ENCODE results near the gene MBD6. TPM values are rescaled to one million over a fixed set of nuclear protein-coding genes. Genes with fewer than 3 reads are reported as not detected.
"Not testable (repeated sequence)": the region's sequence is repeated elsewhere in the genome, so short reads cannot be mapped to it uniquely, and the experiment has no call there.

The MBD6 gene
- polyA plus RNA-seq, 3 donors: 52.7 to 108 (median 65.9) TPM

- no peak for DNase-seq (ENCODE audit: extremely low read depth in 1 of 11, low read depth in 9 of 11, low spot score in 4 of 11)
Observed at GRCh38 chr12:57554453-57554852, 31.8 kb downstream of the MBD6 start.

GRCh38 chr12:57554897-57555296, 32.3 kb downstream of the MBD6 start:
- no peak for DNase-seq (ENCODE audit: extremely low read depth in 1 of 11, low read depth in 9 of 11, low spot score in 4 of 11)

- no peak for DNase-seq (ENCODE audit: extremely low read depth in 1 of 11, low read depth in 9 of 11, low spot score in 4 of 11)
Observed at GRCh38 chr12:57558864-57559263, 36.2 kb downstream of the MBD6 start.

- no peak for DNase-seq (ENCODE audit: extremely low read depth in 1 of 11, low read depth in 9 of 11, low spot score in 4 of 11)
Observed at GRCh38 chr12:57560516-57560915, 37.9 kb downstream of the MBD6 start.

- DNase-seq (ENCODE audit: extremely low read depth in 1 of 11, low read depth in 9 of 11, low spot score in 4 of 11): not testable (repeated sequence)
Observed at GRCh38 chr12:57561117-57561516, 38.5 kb downstream of the MBD6 start.

- DNase-seq (ENCODE audit: extremely low read depth in 1 of 11, low read depth in 9 of 11, low spot score in 4 of 11): no peak
Observed at GRCh38 chr12:57563358-57563757, 40.7 kb downstream of the MBD6 start.

- no peak for DNase-seq (ENCODE audit: extremely low read depth in 1 of 11, low read depth in 9 of 11, low spot score in 4 of 11)
Observed at GRCh38 chr12:57564178-57564740, 41.6 kb downstream of the MBD6 start.

- no peak for DNase-seq (ENCODE audit: extremely low read depth in 1 of 11, low read depth in 9 of 11, low spot score in 4 of 11)
Observed at GRCh38 chr12:57568838-57569237, 46.2 kb downstream of the MBD6 start.

GRCh38 chr12:57569858-57570257, 47.2 kb downstream of the MBD6 start:
- DNase-seq (ENCODE audit: extremely low read depth in 1 of 11, low read depth in 9 of 11, low spot score in 4 of 11): no peak

GRCh38 chr12:57570438-57570837, 47.8 kb downstream of the MBD6 start:
- DNase-seq (ENCODE audit: extremely low read depth in 1 of 11, low read depth in 9 of 11, low spot score in 4 of 11): not testable (repeated sequence)

- DNase-seq (ENCODE audit: extremely low read depth in 1 of 11, low read depth in 9 of 11, low spot score in 4 of 11): no peak
Observed at GRCh38 chr12:57571926-57572762, 49.5 kb downstream of the MBD6 start.

GRCh38 chr12:57574795-57575194, 52.2 kb downstream of the MBD6 start:
- DNase-seq (ENCODE audit: extremely low read depth in 1 of 11, low read depth in 9 of 11, low spot score in 4 of 11): no peak

- no peak for DNase-seq (ENCODE audit: extremely low read depth in 1 of 11, low read depth in 9 of 11, low spot score in 4 of 11)
Observed at GRCh38 chr12:57575771-57576612, 53.4 kb downstream of the MBD6 start.

GRCh38 chr12:57576613-57577160, 54.1 kb downstream of the MBD6 start:
- no peak for DNase-seq (ENCODE audit: extremely low read depth in 1 of 11, low read depth in 9 of 11, low spot score in 4 of 11)

GRCh38 chr12:57577981-57578758, 55.5 kb downstream of the MBD6 start:
- DNase-seq (ENCODE audit: extremely low read depth in 1 of 11, low read depth in 9 of 11, low spot score in 4 of 11): no peak

GRCh38 chr12:57579011-57579410, 56.4 kb downstream of the MBD6 start:
- no peak for DNase-seq (ENCODE audit: extremely low read depth in 1 of 11, low read depth in 9 of 11, low spot score in 4 of 11)

Measured in renal cortex interstitium (tissue), 11 donors.